HEK293 (cell line): ENCODE data around the gene BIN2.

ENCODE experiments used
- BCL6B ChIP-seq: fragments of 450-650 bp; formaldehyde crosslinking; IDR thresholded peaks from 2 replicates; pipeline ENCODE4 v1.5.1; 2017; ENCODE audit warnings: missing biosample characterization, missing genetic modification characterization
- FEZF1 ChIP-seq: fragments of 450-650 bp; formaldehyde crosslinking; IDR thresholded peaks from 2 replicates; pipeline ENCODE4 v1.5.1; 2016; ENCODE audit warnings: missing biosample characterization, missing genetic modification characterization
- PBX3 ChIP-seq: sonication (generic); formaldehyde crosslinking; IDR thresholded peaks from 2 replicates; pipeline ENCODE4 v1.8.1; 2022; ENCODE audit warnings: mild to moderate bottlenecking, moderate library complexity, missing genetic modification reagents
- PRDM10 ChIP-seq: fragments of 450-650 bp; formaldehyde crosslinking; IDR thresholded peaks from 2 replicates; pipeline ENCODE4 v1.5.1; 2016; ENCODE audit warnings: missing biosample characterization, missing genetic modification characterization
- SETDB1 ChIP-seq: IDR thresholded peaks from one replicate; pipeline ENCODE4 v1.6.1; 2017; ENCODE audit warnings: mild to moderate bottlenecking, low read length, moderate library complexity, mixed read lengths; ENCODE audit not compliant: insufficient read length
- TSHZ1 ChIP-seq: fragments of 450-650 bp; formaldehyde crosslinking; IDR thresholded peaks from 2 replicates; pipeline ENCODE4 v1.5.1; 2016; ENCODE audit warnings: missing biosample characterization, missing genetic modification characterization, borderline replicate concordance
- ZBTB11 ChIP-seq: fragments of 450-650 bp; formaldehyde crosslinking; conservative IDR thresholded peaks from 2 replicates; pipeline ENCODE4 v1.5.1; 2016; ENCODE audit warnings: low read depth, missing biosample characterization, missing genetic modification characterization
- ZFP3 ChIP-seq: fragments of 450-650 bp; formaldehyde crosslinking; IDR thresholded peaks from 2 replicates; pipeline ENCODE4 v1.5.1; 2016; ENCODE audit warnings: low read depth, missing biosample characterization, missing genetic modification characterization
- ZNF10 ChIP-seq: fragments of 450-650 bp; formaldehyde crosslinking; IDR thresholded peaks from 2 replicates; pipeline ENCODE4 v1.5.1; 2017; ENCODE audit warnings: missing biosample characterization, missing genetic modification characterization
- ZNF16 ChIP-seq: fragments of 450-650 bp; formaldehyde crosslinking; IDR thresholded peaks from 2 replicates; pipeline ENCODE4 v1.5.1; 2016; ENCODE audit warnings: low read depth, missing biosample characterization, missing genetic modification characterization
- ZNF169 ChIP-seq: fragments of 450-650 bp; formaldehyde crosslinking; IDR thresholded peaks from 2 replicates; pipeline ENCODE4 v1.5.1; 2016; ENCODE audit warnings: missing biosample characterization, missing genetic modification characterization
- ZNF302 ChIP-seq: fragments of 450-650 bp; formaldehyde crosslinking; IDR thresholded peaks from 2 replicates; pipeline ENCODE4 v1.5.1; 2016; ENCODE audit warnings: missing biosample characterization, missing genetic modification characterization, low read depth
- ZNF48 ChIP-seq: fragments of 450-650 bp; formaldehyde crosslinking; IDR thresholded peaks from 2 replicates; pipeline ENCODE4 v1.5.1; 2016; ENCODE audit warnings: missing biosample characterization, missing genetic modification characterization
- ZNF488 ChIP-seq: fragments of 450-650 bp; formaldehyde crosslinking; IDR thresholded peaks from 2 replicates; pipeline ENCODE4 v1.5.1; 2016; ENCODE audit warnings: missing biosample characterization, missing genetic modification characterization
- ZNF510 ChIP-seq: fragments of 450-650 bp; formaldehyde crosslinking; IDR thresholded peaks from 2 replicates; pipeline ENCODE4 v1.5.1; 2018; ENCODE audit warnings: mild to moderate bottlenecking, missing genetic modification characterization, missing biosample characterization; ENCODE audit not compliant: insufficient replicate concordance
- ZNF521 ChIP-seq: fragments of 450-650 bp; formaldehyde crosslinking; IDR thresholded peaks from 2 replicates; pipeline ENCODE4 v1.5.1; 2017; ENCODE audit warnings: missing biosample characterization, mild to moderate bottlenecking, missing genetic modification characterization
- ZNF768 ChIP-seq: fragments of 450-650 bp; formaldehyde crosslinking; IDR thresholded peaks from 2 replicates; pipeline ENCODE4 v1.5.1; 2018; ENCODE audit warnings: missing biosample characterization, mild to moderate bottlenecking, missing genetic modification characterization
- ZNF785 ChIP-seq: fragments of 450-650 bp; formaldehyde crosslinking; IDR thresholded peaks from 2 replicates; pipeline ENCODE4 v1.5.1; 2016; ENCODE audit warnings: missing biosample characterization, missing genetic modification characterization
- ZNF791 ChIP-seq: fragments of 450-650 bp; formaldehyde crosslinking; IDR thresholded peaks from 2 replicates; pipeline ENCODE4 v1.5.1; 2016; ENCODE audit warnings: missing biosample characterization, missing genetic modification characterization
- ZSCAN23 ChIP-seq: fragments of 450-650 bp; formaldehyde crosslinking; IDR thresholded peaks from 2 replicates; pipeline ENCODE4 v1.5.1; 2016; ENCODE audit warnings: missing biosample characterization, missing genetic modification characterization

BIN2 gene

GRCh38 chr12:51238510-51239334, 85.3 kb downstream of the BIN2 start, which contains the start of gene DAZAP2 (continued):
- TF ChIP-seq TSHZ1 (tag by site-specific recombination) (no peak; the same call in 1 of the 2 replicates), ZNF48 (tag by site-specific recombination) (no peak), ZNF302 (tag by site-specific recombination) (no peak), ZNF10 (no peak), ZNF791 (no peak), ZFP3 (tag by site-specific recombination) (no peak), ZNF510 (tag by site-specific recombination) (no peak), ZBTB11 (peak; percentile 97), ZSCAN23 (tag by site-specific recombination) (peak; percentile 66; the same call in 1 of the 2 replicates), PBX3 (CRISPR knock-in tag) (peak; percentile 94), ZNF16 (tag by site-specific recombination) (no peak), SETDB1 (no peak), BCL6B (no peak), ZNF768 (tag by site-specific recombination) (no peak; the same call in 1 of the 2 replicates), ZNF169 (tag by site-specific recombination) (no peak), ZNF521 (no peak), PRDM10 (tag by site-specific recombination) (peak; percentile 96), ZNF785 (tag by site-specific recombination) (no peak), FEZF1 (tag by site-specific recombination) (no peak), ZNF488 (tag by site-specific recombination) (no peak)
